Neural progenitor cell (in vitro differentiated cells): Measurements from ENCODE around the gene ENTPD2. TPM values are rescaled to one million over a fixed set of nuclear protein-coding genes. Genes with fewer than 3 reads are reported as not detected.
"Not testable (repeated sequence)": the region's sequence is repeated elsewhere in the genome, so short reads cannot be mapped to it uniquely, and the experiment has no call there.

ENCODE experiments used
- DNase-seq: peaks from one replicate; pipeline ENCODE4 v3.0.0-alpha.2; 2016; ENCODE audit warnings: low spot score
- H2AFZ ChIP-seq: fragments of 200-600 bp; sonication (generic); replicated peaks from 2 replicates; pipeline ENCODE4 v1.6.1; 2016; ENCODE audit warnings: antibody characterized with exemption
- H3F3A ChIP-seq: fragments of 200-600 bp; sonication (generic); 2 replicates; pipeline ENCODE4 v1.6.1; 2016; ENCODE audit warnings: antibody characterized with exemption, low read depth
- H3K27ac ChIP-seq: fragments of 200-600 bp; sonication (generic); 2 replicates; pipeline ENCODE4 v1.5.1; 2016; ENCODE audit warnings: mild to moderate bottlenecking
- H3K27me3 ChIP-seq: fragments of 200-600 bp; sonication (generic); 2 replicates; pipeline ENCODE4 v1.6.1; 2016; ENCODE audit warnings: mild to moderate bottlenecking, moderate library complexity
- H3K36me3 ChIP-seq: fragments of 200-600 bp; sonication (generic); 2 replicates; pipeline ENCODE4 v1.5.1; 2016
- H3K4me1 ChIP-seq: fragments of 200-600 bp; sonication (generic); 2 replicates; pipeline ENCODE4 v1.6.1; 2016; ENCODE audit warnings: mixed run types
- H3K4me2 ChIP-seq: fragments of 200-600 bp; sonication (generic); 2 replicates; pipeline ENCODE4 v1.6.1; 2016
- H3K4me3 ChIP-seq: fragments of 200-600 bp; sonication (generic); 2 replicates; pipeline ENCODE4 v1.5.1; 2016
- H3K79me2 ChIP-seq: fragments of 200-600 bp; sonication (generic); 2 replicates; pipeline ENCODE4 v1.6.1; 2016; ENCODE audit warnings: low read depth
- H3K9ac ChIP-seq: fragments of 200-600 bp; sonication (generic); 2 replicates; pipeline ENCODE4 v1.6.1; 2016
- H3K9me3 ChIP-seq: fragments of 200-600 bp; sonication (generic); 2 replicates; pipeline ENCODE4 v1.5.1; 2016; ENCODE audit warnings: low read depth
- H4K20me1 ChIP-seq: fragments of 200-600 bp; sonication (generic); 2 replicates; pipeline ENCODE4 v1.6.1; 2016; ENCODE audit warnings: low read depth
- H3K27ac Mint-ChIP-seq: 3 replicates; pipeline ENCODE4 v1.8.0; 2021; ENCODE audit warnings: mixed read lengths
- H3K27me3 Mint-ChIP-seq: 2 replicates; pipeline ENCODE4 v1.8.0; 2022; ENCODE audit warnings: low read depth, mild to moderate bottlenecking, inconsistent platforms, moderate library complexity, mixed read lengths; ENCODE audit not compliant: insufficient read depth
- H3K36me3 Mint-ChIP-seq: 3 replicates; pipeline ENCODE4 v1.8.0; 2021; ENCODE audit warnings: mixed read lengths
- H3K4me1 Mint-ChIP-seq: 3 replicates; pipeline ENCODE4 v1.8.0; 2021; ENCODE audit warnings: mixed read lengths
- H3K4me3 Mint-ChIP-seq: 3 replicates; pipeline ENCODE4 v1.8.0; 2021; ENCODE audit warnings: mild to moderate bottlenecking, moderate library complexity, mixed read lengths
- H3K9me3 Mint-ChIP-seq: 3 replicates; pipeline ENCODE4 v1.8.0; 2020; ENCODE audit warnings: mixed read lengths
- EZH2 ChIP-seq: fragments of 200-600 bp; sonication (generic); IDR thresholded peaks from 2 replicates; pipeline ENCODE4 v1.6.1; 2017; ENCODE audit warnings: antibody characterized with exemption, mild to moderate bottlenecking, moderate library complexity
- EZH2phosphoT487 ChIP-seq: fragments of 200-600 bp; sonication (generic); IDR thresholded peaks from 2 replicates; pipeline ENCODE4 v1.6.1; 2017; ENCODE audit warnings: antibody characterized with exemption
- total RNA-seq: library from RNA; depleted of rRNA; stranded (reverse); fragments of >200 nt; gene quantifications from 2 replicates; pipeline ENCODE4 v1.2.3, GENCODE V29; 2015; ENCODE audit warnings: low replicate concordance
- TF ChIP-seq, protein P1 (sequence below): fragments of 200-600 bp; sonication (generic); IDR thresholded peaks from 2 replicates; pipeline ENCODE4 v1.5.1; 2017; ENCODE audit warnings: antibody characterized with exemption, mild to moderate bottlenecking

ENTPD2 gene
- total RNA-seq, 1 donor from 2014 or later, result not detected

DNA sequence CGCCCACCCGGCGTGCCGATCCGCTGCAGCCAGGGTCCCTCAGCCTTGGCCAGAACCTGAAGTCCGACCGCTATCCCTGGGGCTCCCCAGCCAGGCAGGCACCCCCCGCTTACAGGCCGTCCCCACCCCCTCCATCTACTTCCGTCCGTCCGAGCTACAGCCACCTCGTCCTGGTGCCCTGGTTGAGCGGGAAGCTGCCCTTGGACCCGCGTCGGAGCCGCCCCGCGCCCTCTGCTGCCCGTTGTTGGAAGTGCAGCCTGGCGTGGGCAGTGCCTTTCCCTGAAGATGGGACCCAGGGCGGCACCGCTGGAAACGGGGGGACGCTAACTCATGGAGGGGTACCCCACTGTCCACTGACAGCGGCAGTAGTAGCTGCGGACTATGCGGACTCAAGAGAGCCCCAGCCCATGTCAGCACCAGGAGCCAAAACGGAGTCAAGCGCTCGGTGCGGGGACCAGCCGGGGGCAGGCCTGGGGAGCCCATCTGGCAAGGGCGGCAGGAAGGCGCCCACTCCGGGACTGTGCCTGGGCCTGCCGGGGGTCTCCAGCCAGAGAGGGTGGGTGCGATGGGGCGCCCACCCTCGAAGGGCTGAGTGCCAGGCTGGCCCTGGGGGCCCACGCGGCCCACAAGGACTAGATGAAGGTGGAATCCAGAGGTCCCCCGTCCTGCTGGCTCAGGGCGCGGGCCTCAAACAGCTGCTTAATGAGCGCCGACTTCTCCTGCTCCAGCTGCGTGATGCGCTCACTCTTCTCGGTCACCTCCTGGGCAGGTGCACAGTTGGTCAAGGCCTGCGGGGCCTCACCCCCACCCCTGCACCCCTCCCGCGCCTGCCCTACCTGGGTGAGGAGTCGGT lies 10.4 kb upstream of the ENTPD2 start:
- peaks cover 4% of the 10 kb centered on the region for H3K4me1 Mint-ChIP-seq
- no peaks in the 10 kb centered on the region for H3K9me3 Mint-ChIP-seq
- no peaks in the 10 kb centered on the region for H3K79me2 ChIP-seq
- H3K27me3 ChIP-seq, result peaks cover 13% of the 10 kb centered on the region
- peaks cover 10% of the 10 kb centered on the region for H3F3A ChIP-seq
- H3K4me3 Mint-ChIP-seq, result no peak overlapping the region
- no peak overlapping the region for H2AFZ ChIP-seq
- H3K36me3 ChIP-seq, result no peaks in the 10 kb centered on the region
- H3K27ac ChIP-seq, result no peak overlapping the region
- no peak overlapping the region for H3K4me2 ChIP-seq
- DNase-seq, result peak; percentile 72
- H3K9me3 ChIP-seq, result no peaks in the 10 kb centered on the region
- no peaks in the 10 kb centered on the region for H3K36me3 Mint-ChIP-seq
- H3K4me1 ChIP-seq, result peaks cover under 1% of the 10 kb centered on the region
- no peak overlapping the region for H3K9ac ChIP-seq
- TF ChIP-seq EZH2, result no peak
- TF ChIP-seq, protein P1, sequence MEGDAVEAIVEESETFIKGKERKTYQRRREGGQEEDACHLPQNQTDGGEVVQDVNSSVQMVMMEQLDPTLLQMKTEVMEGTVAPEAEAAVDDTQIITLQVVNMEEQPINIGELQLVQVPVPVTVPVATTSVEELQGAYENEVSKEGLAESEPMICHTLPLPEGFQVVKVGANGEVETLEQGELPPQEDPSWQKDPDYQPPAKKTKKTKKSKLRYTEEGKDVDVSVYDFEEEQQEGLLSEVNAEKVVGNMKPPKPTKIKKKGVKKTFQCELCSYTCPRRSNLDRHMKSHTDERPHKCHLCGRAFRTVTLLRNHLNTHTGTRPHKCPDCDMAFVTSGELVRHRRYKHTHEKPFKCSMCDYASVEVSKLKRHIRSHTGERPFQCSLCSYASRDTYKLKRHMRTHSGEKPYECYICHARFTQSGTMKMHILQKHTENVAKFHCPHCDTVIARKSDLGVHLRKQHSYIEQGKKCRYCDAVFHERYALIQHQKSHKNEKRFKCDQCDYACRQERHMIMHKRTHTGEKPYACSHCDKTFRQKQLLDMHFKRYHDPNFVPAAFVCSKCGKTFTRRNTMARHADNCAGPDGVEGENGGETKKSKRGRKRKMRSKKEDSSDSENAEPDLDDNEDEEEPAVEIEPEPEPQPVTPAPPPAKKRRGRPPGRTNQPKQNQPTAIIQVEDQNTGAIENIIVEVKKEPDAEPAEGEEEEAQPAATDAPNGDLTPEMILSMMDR, result peak; percentile 88
- TF ChIP-seq EZH2phosphoT487, result no peak
- H3K27me3 Mint-ChIP-seq, result peaks cover 5% of the 10 kb centered on the region
- H4K20me1 ChIP-seq, result peaks cover 41% of the 10 kb centered on the region
- no peak overlapping the region for H3K27ac Mint-ChIP-seq
- H3K4me3 ChIP-seq, result no peak overlapping the region

DNA sequence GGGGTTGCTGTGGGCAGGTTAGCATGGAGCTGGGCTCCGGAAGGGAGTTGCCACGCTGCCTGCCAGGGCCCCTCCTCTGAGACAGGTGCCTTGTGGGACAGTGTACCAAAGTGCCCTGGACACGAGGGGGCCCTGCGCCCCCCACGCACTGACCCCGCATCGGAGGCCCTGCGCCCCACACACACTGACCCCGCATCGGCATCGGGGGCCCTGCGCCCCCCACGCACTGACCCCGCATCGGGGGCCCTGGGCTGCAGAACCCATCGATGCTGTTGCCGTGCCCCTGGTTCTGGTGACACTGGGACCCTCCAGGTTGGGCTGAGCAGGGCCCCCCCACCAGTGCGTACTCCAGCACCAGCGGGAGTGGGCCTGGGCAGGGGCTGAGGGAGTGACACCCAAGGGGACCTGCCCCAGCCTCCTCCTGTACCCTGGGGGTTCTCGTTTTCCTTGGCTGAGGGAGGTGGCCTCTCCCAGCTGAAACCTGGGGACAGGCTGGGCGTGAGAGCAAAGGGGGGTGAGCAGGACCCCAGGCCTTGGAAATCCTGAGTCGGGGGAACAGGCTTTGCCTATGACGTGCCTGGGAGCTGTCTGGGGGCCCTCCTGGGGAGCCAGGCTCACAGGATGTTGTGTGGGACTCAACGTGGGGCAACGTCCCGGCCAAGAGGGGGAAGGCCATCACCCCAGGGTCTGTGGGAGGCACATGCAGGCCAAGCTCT lies 9.6 kb upstream of the ENTPD2 start:
- Histone ChIP-seq H3K79me2 (no peaks in the 10 kb centered on the region), H3K4me3 (no peak overlapping the region), H3K36me3 (no peaks in the 10 kb centered on the region), H4K20me1 (peaks cover 33% of the 10 kb centered on the region), H3K9me3 (no peaks in the 10 kb centered on the region), H3K27ac (no peak overlapping the region), H2AFZ (no peak overlapping the region), H3K27me3 (peaks cover 6% of the 10 kb centered on the region), H3K9ac (no peak overlapping the region), H3K4me2 (no peak overlapping the region), H3F3A (peaks cover 7% of the 10 kb centered on the region), H3K4me1 (no peaks in the 10 kb centered on the region)
- H3K9me3 Mint-ChIP-seq, result no peaks in the 10 kb centered on the region
- peaks cover 5% of the 10 kb centered on the region for H3K27me3 Mint-ChIP-seq
- DNase-seq, result no peak
- no peak overlapping the region for H3K4me3 Mint-ChIP-seq
- H3K36me3 Mint-ChIP-seq, result no peaks in the 10 kb centered on the region
- peaks cover 4% of the 10 kb centered on the region for H3K4me1 Mint-ChIP-seq
- no peak for TF ChIP-seq EZH2
- TF ChIP-seq, protein P1, result no peak
- TF ChIP-seq EZH2phosphoT487, result no peak
- no peak overlapping the region for H3K27ac Mint-ChIP-seq

DNA sequence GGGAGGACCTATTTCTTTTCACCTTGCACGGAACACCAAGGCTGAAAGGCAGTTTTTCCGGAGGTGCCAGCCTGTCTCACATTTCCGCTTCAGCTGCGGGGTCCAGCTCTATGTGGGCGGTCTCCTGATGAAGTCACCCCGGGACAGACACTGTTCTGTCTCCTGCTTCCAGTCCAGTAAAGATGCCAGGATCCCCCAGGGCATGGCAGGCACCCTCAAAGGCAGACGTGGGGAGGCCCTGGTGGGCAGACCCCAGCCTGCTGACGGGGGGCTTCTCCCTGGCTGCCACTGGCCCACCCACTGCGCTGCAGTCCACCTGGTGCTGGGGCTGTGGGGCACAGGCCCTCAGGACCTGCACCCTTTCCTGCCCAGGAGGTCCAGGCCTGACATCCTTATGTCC lies 8.9 kb upstream of the ENTPD2 start:
- not testable (repeated sequence) for H3K36me3 ChIP-seq, H3K9me3 Mint-ChIP-seq, H3K27ac ChIP-seq, DNase-seq, H3K27ac Mint-ChIP-seq, H3K4me1 ChIP-seq, H3K4me3 ChIP-seq, H3K36me3 Mint-ChIP-seq, H3K4me2 ChIP-seq, H3K9me3 ChIP-seq, H3K4me1 Mint-ChIP-seq, H2AFZ ChIP-seq, H3F3A ChIP-seq, H3K4me3 Mint-ChIP-seq, H3K79me2 ChIP-seq, H3K9ac ChIP-seq
- peaks cover 11% of the 10 kb centered on the region for H3K27me3 Mint-ChIP-seq
- H4K20me1 ChIP-seq, result peaks cover 26% of the 10 kb centered on the region
- H3K27me3 ChIP-seq, result peaks cover 10% of the 10 kb centered on the region

DNA sequence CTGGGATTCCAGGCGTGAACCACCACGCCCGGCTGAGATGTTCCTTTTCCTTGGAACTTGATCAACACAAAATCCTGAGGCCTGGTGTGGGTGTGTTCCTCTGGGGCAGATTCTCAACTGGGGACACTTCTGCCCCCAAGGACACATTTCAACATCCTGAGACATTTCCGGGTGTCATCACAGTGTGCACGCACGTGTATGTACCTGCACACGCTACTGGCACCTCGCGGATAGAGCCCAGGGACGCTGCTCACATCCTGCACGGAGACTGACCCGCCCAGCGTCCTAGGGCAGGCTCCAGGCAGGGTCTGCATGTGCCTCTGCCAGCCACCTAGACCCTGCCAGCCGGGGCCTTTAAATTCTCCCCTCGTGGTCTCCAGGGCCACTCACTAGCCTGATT lies 8.5 kb upstream of the ENTPD2 start:
- H3K27me3 ChIP-seq, result peaks cover 14% of the 10 kb centered on the region
- peaks cover 4% of the 10 kb centered on the region for H3K4me1 Mint-ChIP-seq
- no peaks in the 10 kb centered on the region for H3K9me3 Mint-ChIP-seq
- H3K4me2 ChIP-seq, result no peak overlapping the region
- H3K27ac ChIP-seq, result no peak overlapping the region
- H3K4me3 Mint-ChIP-seq, result no peak overlapping the region
- no peaks in the 10 kb centered on the region for H3F3A ChIP-seq
- no peaks in the 10 kb centered on the region for H3K36me3 ChIP-seq
- no peaks in the 10 kb centered on the region for H3K4me1 ChIP-seq
- no peak overlapping the region for H3K4me3 ChIP-seq
- H3K79me2 ChIP-seq, result no peaks in the 10 kb centered on the region
- no peak for DNase-seq
- no peak overlapping the region for H3K27ac Mint-ChIP-seq
- peaks cover 14% of the 10 kb centered on the region for H3K27me3 Mint-ChIP-seq
- H4K20me1 ChIP-seq, result peaks cover 22% of the 10 kb centered on the region
- TF ChIP-seq, protein P1, result no peak
- TF ChIP-seq EZH2 (no peak), EZH2phosphoT487 (no peak)
- H3K36me3 Mint-ChIP-seq, result no peaks in the 10 kb centered on the region
- H2AFZ ChIP-seq, result no peak overlapping the region
- H3K9ac ChIP-seq, result no peak overlapping the region
- no peaks in the 10 kb centered on the region for H3K9me3 ChIP-seq
